GM23338 (cell line): Measurements from ENCODE around the gene LMX1B. TPM values are rescaled to one million over a fixed set of nuclear protein-coding genes. Genes with fewer than 3 reads are reported as not detected.

Experiments
- ATAC-seq: fragments of 200-7000 bp; cut with Tn5 transposase; 3 replicates; pipeline ENCODE4 v1.9.1; 2020
- DNase-seq: peaks from one replicate; pipeline ENCODE4 v3.0.0-alpha.2; 2015; ENCODE audit warnings: low spot score
- H2AFZ ChIP-seq: fragments of 200-600 bp; sonication (generic); 2 replicates; pipeline ENCODE4 v1.8.0; 2016; ENCODE audit warnings: antibody characterized with exemption, mild to moderate bottlenecking, moderate library complexity
- H3F3A ChIP-seq: fragments of 200-600 bp; sonication (generic); replicated peaks from 2 replicates; pipeline ENCODE4 v1.8.0; 2017; ENCODE audit warnings: antibody characterized with exemption, mixed run types, low read depth
- H3K27ac ChIP-seq: fragments of 200-600 bp; sonication (generic); 2 replicates; pipeline ENCODE4 v1.6.1; 2016; ENCODE audit warnings: low read depth
- H3K27me3 ChIP-seq: fragments of 200-600 bp; sonication (generic); 2 replicates; pipeline ENCODE4 v1.8.0; 2016; ENCODE audit warnings: mild to moderate bottlenecking, mixed run types, moderate library complexity; ENCODE audit not compliant: insufficient read depth
- H3K36me3 ChIP-seq: fragments of 200-600 bp; sonication (generic); 2 replicates; pipeline ENCODE4 v1.8.0; 2016; ENCODE audit warnings: mild to moderate bottlenecking; ENCODE audit not compliant: insufficient read depth
- H3K4me1 ChIP-seq: fragments of 200-600 bp; sonication (generic); 2 replicates; pipeline ENCODE4 v1.8.0; 2016; ENCODE audit warnings: mild to moderate bottlenecking, moderate library complexity; ENCODE audit not compliant: insufficient read depth
- H3K4me2 ChIP-seq: fragments of 200-600 bp; sonication (generic); 2 replicates; pipeline ENCODE4 v1.7.1; 2017; ENCODE audit warnings: mixed run types
- H3K4me3 ChIP-seq: fragments of 200-600 bp; sonication (generic); 2 replicates; pipeline ENCODE4 v1.6.1; 2016; ENCODE audit warnings: mixed run types
- H3K79me2 ChIP-seq: fragments of 200-600 bp; sonication (generic); replicated peaks from 2 replicates; pipeline ENCODE4 v1.8.0; 2017; ENCODE audit warnings: mild to moderate bottlenecking; ENCODE audit not compliant: insufficient read depth
- H3K9me2 ChIP-seq: fragments of 200-600 bp; sonication (generic); 2 replicates; pipeline ENCODE4 v1.8.0; 2017; ENCODE audit not compliant: insufficient read depth
- H4K20me1 ChIP-seq: fragments of 200-600 bp; sonication (generic); replicated peaks from 2 replicates; pipeline ENCODE4 v1.8.0; 2017; ENCODE audit warnings: mild to moderate bottlenecking; ENCODE audit not compliant: insufficient read depth
- H3K27ac Mint-ChIP-seq: 2 replicates; pipeline ENCODE4 v1.8.0; 2020; ENCODE audit warnings: inconsistent platforms, mild to moderate bottlenecking, moderate library complexity, mixed read lengths
- H3K27me3 Mint-ChIP-seq: 3 replicates; pipeline ENCODE4 v1.8.0; 2022; ENCODE audit warnings: low read depth, mild to moderate bottlenecking, moderate library complexity, mixed read lengths, inconsistent platforms; ENCODE audit not compliant: insufficient read depth, poor library complexity
- H3K36me3 Mint-ChIP-seq: 3 replicates; pipeline ENCODE4 v1.8.0; 2021; ENCODE audit warnings: low read depth, mild to moderate bottlenecking, inconsistent platforms, moderate library complexity, mixed read lengths
- H3K4me1 Mint-ChIP-seq: 3 replicates; pipeline ENCODE4 v1.8.0; 2020; ENCODE audit warnings: mild to moderate bottlenecking, inconsistent platforms, mixed read lengths
- H3K4me3 Mint-ChIP-seq: 3 replicates; pipeline ENCODE4 v1.8.0; 2021; ENCODE audit warnings: moderate library complexity, mild to moderate bottlenecking, inconsistent platforms, mixed read lengths
- H3K9me3 Mint-ChIP-seq: 3 replicates; pipeline ENCODE4 v1.8.0; 2020; ENCODE audit warnings: moderate library complexity, mild to moderate bottlenecking, inconsistent platforms, mixed read lengths
- CTCF ChIP-seq, 2 experiments: fragments of 200-600 bp in 1 of 2; sonication (generic) in 1 of 2; conservative IDR thresholded peaks; 2 replicates each; pipeline versions ENCODE4 v1.5.1 to v1.6.1; 2016 to 2017; ENCODE audit warnings: antibody characterized with exemption in 2 of 2, low read depth in 2 of 2, mild to moderate bottlenecking in 2 of 2, moderate library complexity in 1 of 2
- EZH2 ChIP-seq: fragments of 200-600 bp; sonication (generic); IDR thresholded peaks from one replicate; pipeline ENCODE4 v1.8.0; 2017; ENCODE audit warnings: antibody characterized with exemption, mild to moderate bottlenecking, low read depth; ENCODE audit not compliant: unreplicated experiment
- JUNB ChIP-seq: IDR thresholded peaks from one replicate; pipeline ENCODE4 v1.6.1; 2016; ENCODE audit warnings: antibody characterized with exemption; ENCODE audit not compliant: unreplicated experiment
- NANOG ChIP-seq: IDR thresholded peaks from 2 replicates; pipeline ENCODE4 v1.6.1; 2016; ENCODE audit warnings: antibody characterized with exemption, borderline replicate concordance
- POLR2AphosphoS5 ChIP-seq: IDR thresholded peaks from 2 replicates; pipeline ENCODE4 v1.6.1; 2016; ENCODE audit warnings: antibody characterized with exemption, low read depth
- REST ChIP-seq: IDR thresholded peaks from one replicate; pipeline ENCODE4 v1.6.1; 2018; ENCODE audit warnings: antibody characterized with exemption; ENCODE audit not compliant: unreplicated experiment
- ZNF114 ChIP-seq: fragments of 250-450 bp; sonication (Bioruptor Pico); IDR thresholded peaks from 2 replicates; pipeline ENCODE4 v1.5.0; 2020; ENCODE audit warnings: mild to moderate bottlenecking, moderate library complexity
- ZNF462 ChIP-seq: fragments of 250-450 bp; sonication (Bioruptor Pico); IDR thresholded peaks from 2 replicates; pipeline ENCODE4 v1.5.0; 2020; ENCODE audit warnings: mild to moderate bottlenecking, moderate library complexity
- polyA plus RNA-seq: library from polyadenylated mRNA; unstranded; fragments of >200 nt; fragmentation: Nextera tagmentation; extraction: Ambion mirVana; gene quantifications from 2 replicates; pipeline ENCODE4 v1.2.1, GENCODE V29; 2016
- total RNA-seq: library from RNA; depleted of rRNA; stranded (reverse); fragments of >200 nt; shearing (Covaris generic); gene quantifications from 2 replicates; pipeline ENCODE4 v1.2.3, GENCODE V29; 2014
- TF ChIP-seq, protein P1 (sequence below): IDR thresholded peaks from 2 replicates; pipeline ENCODE4 v1.6.1; 2016; ENCODE audit warnings: antibody characterized with exemption

LMX1B gene
- total and polyA plus RNA-seq, 2 experiments from 2014 or later, result 0.08 to 0.21 TPM

- TF ChIP-seq, protein P1, sequence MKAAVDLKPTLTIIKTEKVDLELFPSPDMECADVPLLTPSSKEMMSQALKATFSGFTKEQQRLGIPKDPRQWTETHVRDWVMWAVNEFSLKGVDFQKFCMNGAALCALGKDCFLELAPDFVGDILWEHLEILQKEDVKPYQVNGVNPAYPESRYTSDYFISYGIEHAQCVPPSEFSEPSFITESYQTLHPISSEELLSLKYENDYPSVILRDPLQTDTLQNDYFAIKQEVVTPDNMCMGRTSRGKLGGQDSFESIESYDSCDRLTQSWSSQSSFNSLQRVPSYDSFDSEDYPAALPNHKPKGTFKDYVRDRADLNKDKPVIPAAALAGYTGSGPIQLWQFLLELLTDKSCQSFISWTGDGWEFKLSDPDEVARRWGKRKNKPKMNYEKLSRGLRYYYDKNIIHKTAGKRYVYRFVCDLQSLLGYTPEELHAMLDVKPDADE, result no peak
- TF ChIP-seq ZNF114 (CRISPR knock-in tag), result no peak
- TF ChIP-seq CTCF (conservative IDR thresholded peaks at IDR 0.05; ENCODE audit: low read depth in 2 of 2), result no peak
- TF ChIP-seq REST, result no peak
These were observed 21.3 kb upstream of the LMX1B start (continued) for GRCh38 chr9:126592461-126592860.

DNA sequence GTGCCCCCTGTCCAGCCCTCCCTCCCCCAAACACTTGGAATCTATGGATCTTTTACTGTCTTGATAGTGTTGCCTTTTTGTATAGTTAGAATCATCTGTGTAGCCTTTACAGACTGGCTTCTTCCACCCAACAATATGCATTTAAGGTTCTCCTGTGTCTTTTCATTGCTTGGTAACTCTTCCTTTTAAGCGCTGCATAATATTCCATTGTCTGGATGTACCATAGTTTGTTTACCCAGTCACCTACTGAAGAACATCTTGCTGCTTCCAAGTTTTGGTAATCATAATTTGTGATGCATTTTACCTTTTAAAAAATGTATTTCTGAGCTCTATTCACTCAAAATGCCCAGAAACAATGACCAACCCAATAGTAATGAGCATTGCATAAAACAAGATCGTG, 17.7 kb upstream of the LMX1B start:
- Histone ChIP-seq H3K36me3 (no peaks in the 10 kb centered on the region), H3K27me3 (no peaks in the 10 kb centered on the region), H3K27ac (no peak overlapping the region), H3K4me1 (no peaks in the 10 kb centered on the region), H3K4me3 (no peak overlapping the region), H3K4me2 (no peak overlapping the region), H3K79me2 (no peaks in the 10 kb centered on the region), H3F3A (no peaks in the 10 kb centered on the region), H2AFZ (no peak overlapping the region), H3K9me2 (no peaks in the 10 kb centered on the region), H4K20me1 (no peaks in the 10 kb centered on the region)
- ATAC-seq, result no peak
- Mint-ChIP-seq H3K4me3 (no peak overlapping the region), H3K27ac (no peak overlapping the region), H3K36me3 (no peaks in the 10 kb centered on the region), H3K27me3 (peaks cover 3% of the 10 kb centered on the region), H3K4me1 (peaks cover 2% of the 10 kb centered on the region; the same call in 1 of the 3 replicates), H3K9me3 (peaks cover 3% of the 10 kb centered on the region; the same call in 1 of the 3 replicates)
- DNase-seq, result no peak
- TF ChIP-seq NANOG, result no peak
- no peak for TF ChIP-seq ZNF462 (CRISPR knock-in tag)
- no peak for TF ChIP-seq EZH2
- TF ChIP-seq POLR2AphosphoS5, result no peak
- TF ChIP-seq REST, result no peak
- TF ChIP-seq JUNB, result no peak
